Activated naive CD4-positive, alpha-beta T cell treated with anti-CD3 and anti-CD28 coated beads, Interleukin-2, amount 50 U/mL, for 16 hours (primary cell): ENCODE data around the gene VPS35L.
"Not testable (repeated sequence)": the region's sequence is repeated elsewhere in the genome, so short reads cannot be mapped to it uniquely, and the experiment has no call there.

Experiments used
- DNase-seq: peaks from one replicate; pipeline ENCODE4 v3.0.0-alpha.2; 2020

VPS35L gene

GRCh38 chr16:19542138-19542821 is 13.2 kb upstream of the VPS35L start:
- DNase-seq, result no peak

- DNase-seq, result not testable (repeated sequence)
Measured at GRCh38 chr16:19543278-19543996, 12.1 kb upstream of the VPS35L start.

GRCh38 chr16:19548144-19548543 is 7.4 kb upstream of the VPS35L start:
- no peak for DNase-seq

- no peak for DNase-seq
Measured at GRCh38 chr16:19549673-19550072, 5.8 kb upstream of the VPS35L start.

- DNase-seq, result peak; percentile 17
Measured at GRCh38 chr16:19555938-19556771, 652 bp downstream of the VPS35L start.

- DNase-seq, result no peak
Measured at GRCh38 chr16:19559242-19559910, 3.9 kb downstream of the VPS35L start.

- no peak for DNase-seq
Measured at GRCh38 chr16:19560078-19560477, 4.6 kb downstream of the VPS35L start.

- no peak for DNase-seq
Measured at GRCh38 chr16:19563377-19563776, 7.9 kb downstream of the VPS35L start.

- no peak for DNase-seq
Measured at GRCh38 chr16:19566362-19566761, 10.9 kb downstream of the VPS35L start.

GRCh38 chr16:19567560-19567959 is 12.1 kb downstream of the VPS35L start:
- DNase-seq, result no peak

- DNase-seq, result no peak
Measured at GRCh38 chr16:19573997-19574396, 18.5 kb downstream of the VPS35L start.

- no peak for DNase-seq
Measured at GRCh38 chr16:19574615-19575014, 19.1 kb downstream of the VPS35L start.

GRCh38 chr16:19578378-19578971 is 23.0 kb downstream of the VPS35L start:
- DNase-seq, result no peak

GRCh38 chr16:19582050-19582831 is 26.7 kb downstream of the VPS35L start:
- DNase-seq, result no peak

- no peak for DNase-seq
Measured at GRCh38 chr16:19583665-19584300, 28.3 kb downstream of the VPS35L start.

GRCh38 chr16:19588661-19589060 is 33.2 kb downstream of the VPS35L start:
- DNase-seq, result no peak

- DNase-seq, result no peak
Measured at GRCh38 chr16:19589106-19589505, 33.6 kb downstream of the VPS35L start.

GRCh38 chr16:19589771-19590302 is 34.3 kb downstream of the VPS35L start:
- DNase-seq, result no peak

- no peak for DNase-seq
Measured at GRCh38 chr16:19595043-19595767, 39.7 kb downstream of the VPS35L start.

- DNase-seq, result no peak
Measured at GRCh38 chr16:19598805-19599510, 43.5 kb downstream of the VPS35L start.
